ENCODE data around the gene FOXP3. TPM values are rescaled to one million over a fixed set of nuclear protein-coding genes. Genes with fewer than 3 reads are reported as not detected.
"Not testable (repeated sequence)": the region's sequence is repeated elsewhere in the genome, so short reads cannot be mapped to it uniquely, and the experiment has no call there.

Gene FOXP3
- total RNA-seq, result not detected

- Histone ChIP-seq H3K4me3 (no peak within 1 kb of the TSS), H3K27me3 (no peaks in the 10 kb centered on the region), H3K4me1 (no peaks in the 10 kb centered on the region), H3K27ac (no peak within 1 kb of the TSS), H3K36me3 (no peaks in the 10 kb centered on the region), H3K9me3 (no peaks in the 10 kb centered on the region)
- no peak for DNase-seq
- TF ChIP-seq CTCF (IDR thresholded peaks at IDR 0.05) (no peak), POLR2A (IDR thresholded peaks at IDR 0.05) (no peak)
- intact Hi-C loops (cut with DNase I; ENCODE audit: low total_unique reads), result no loop called here
Measured at GRCh38 chrX:49264460-49264859, at the start of gene FOXP3. Gene FOXP3, minus strand, starts transcription at chrX:49264710. Its CDS starts 6,205 bp downstream, at chrX:49258505.

- H3K4me3 ChIP-seq, result no peak overlapping the region
- no peak for TF ChIP-seq CTCF (IDR thresholded peaks at IDR 0.05)
- no peak for TF ChIP-seq POLR2A (IDR thresholded peaks at IDR 0.05)
- H3K4me1 ChIP-seq, result no peaks in the 10 kb centered on the region
- intact Hi-C loops (cut with DNase I; ENCODE audit: low total_unique reads), result no loop called here
- H3K9me3 ChIP-seq, result no peaks in the 10 kb centered on the region
- H3K27me3 ChIP-seq, result no peaks in the 10 kb centered on the region
- H3K27ac ChIP-seq, result no peak overlapping the region
- DNase-seq, result no peak
- no peaks in the 10 kb centered on the region for H3K36me3 ChIP-seq
Measured at GRCh38 chrX:49312176-49312575, 47.7 kb upstream of the FOXP3 start.

- Histone ChIP-seq H3K27ac (peak overlapping the region; percentile 78 to 81), H3K4me1 (no peaks in the 10 kb centered on the region), H3K36me3 (no peaks in the 10 kb centered on the region), H3K4me3 (no peak overlapping the region), H3K9me3 (no peaks in the 10 kb centered on the region), H3K27me3 (no peaks in the 10 kb centered on the region)
- TF ChIP-seq POLR2A (IDR thresholded peaks at IDR 0.05), result no peak
- no peak for TF ChIP-seq CTCF (IDR thresholded peaks at IDR 0.05)
- intact Hi-C loops (cut with DNase I; ENCODE audit: low total_unique reads), result no loop called here
- DNase-seq, result no peak
Measured at GRCh38 chrX:49310371-49310770, 45.9 kb upstream of the FOXP3 start.

- no peak for DNase-seq
- Histone ChIP-seq H3K27me3 (no peaks in the 10 kb centered on the region), H3K36me3 (no peaks in the 10 kb centered on the region), H3K9me3 (no peaks in the 10 kb centered on the region), H3K4me3 (peak overlapping the region; percentile 28 to 37), H3K4me1 (no peaks in the 10 kb centered on the region), H3K27ac (peak overlapping the region; percentile 78 to 81)
- intact Hi-C loops (cut with DNase I; ENCODE audit: low total_unique reads), result no loop called here
- TF ChIP-seq CTCF (IDR thresholded peaks at IDR 0.05) (no peak), POLR2A (IDR thresholded peaks at IDR 0.05) (no peak)
Measured at GRCh38 chrX:49309401-49309981, 45.0 kb upstream of the FOXP3 start.

- no peaks in the 10 kb centered on the region for H3K9me3 ChIP-seq
- peak overlapping the region; percentile 78 to 81 for H3K27ac ChIP-seq
- intact Hi-C loops (cut with DNase I; ENCODE audit: low total_unique reads), result no loop called here
- peak overlapping the region; percentile 28 to 37 for H3K4me3 ChIP-seq
- no peaks in the 10 kb centered on the region for H3K4me1 ChIP-seq
- H3K36me3 ChIP-seq, result no peaks in the 10 kb centered on the region
- TF ChIP-seq POLR2A (IDR thresholded peaks at IDR 0.05) (no peak), CTCF (IDR thresholded peaks at IDR 0.05) (no peak)
- H3K27me3 ChIP-seq, result no peaks in the 10 kb centered on the region
- DNase-seq, result peak in 1 of 2 donors; percentile 37
Measured at GRCh38 chrX:49308604-49309269, 44.2 kb upstream of the FOXP3 start.

- H3K27ac ChIP-seq; H3K4me3 ChIP-seq; H3K27me3 ChIP-seq; H3K36me3 ChIP-seq; intact Hi-C loops (cut with DNase I; ENCODE audit: low total_unique reads); DNase-seq; H3K4me1 ChIP-seq; H3K9me3 ChIP-seq: not testable (repeated sequence)
Measured at GRCh38 chrX:49307775-49308174, 43.3 kb upstream of the FOXP3 start.

All from uterus (tissue), 4 donors.